HCT116 (cell line): ENCODE data around the gene CDHR5.

Experiments used
- CEBPB ChIP-seq: IDR thresholded peaks from 2 replicates; pipeline ENCODE4 v1.6.1; 2012; ENCODE audit warnings: low read depth
- EZH2 ChIP-seq: fragments of 200-600 bp; sonication (generic); IDR thresholded peaks from 2 replicates; pipeline ENCODE4 v1.6.1; 2017; ENCODE audit warnings: antibody characterized with exemption, mixed run types
- POLR2A ChIP-seq: IDR thresholded peaks from 2 replicates; pipeline ENCODE4 v1.7.0; 2011; ENCODE audit warnings: borderline replicate concordance; ENCODE audit not compliant: insufficient read depth, insufficient read length; ENCODE audit errors: extremely low read depth
- POLR2AphosphoS5 ChIP-seq: IDR thresholded peaks from 2 replicates; pipeline ENCODE4 v1.6.1; 2011; ENCODE audit warnings: mild to moderate bottlenecking, low read depth, low read length, moderate library complexity
- SIN3A ChIP-seq: IDR thresholded peaks from 2 replicates; pipeline ENCODE4 v1.6.1; 2012; ENCODE audit warnings: low read depth
- ZNF274 ChIP-seq: fragments of 200-500 bp; sonication (Bioruptor generic); IDR thresholded peaks from 2 replicates; pipeline ENCODE4 v1.6.1; 2014; ENCODE audit warnings: mild to moderate bottlenecking, low read depth, low read length, inconsistent platforms
- TF ChIP-seq, protein P1 (sequence below), 3 experiments: fragments of 200-600 bp in 1 of 3; sonication (generic) in 1 of 3; IDR thresholded peaks in 2 of 3; conservative IDR thresholded peaks in 1 of 3; 2 replicates each; pipeline ENCODE4 v1.5.1; 2012 to 2017; ENCODE audit warnings: low read depth in 2 of 3, low read length in 2 of 3, antibody characterized with exemption in 1 of 3, borderline replicate concordance in 1 of 3, control low read depth in 1 of 3, mild to moderate bottlenecking in 1 of 3, mixed read lengths in 1 of 3, mixed run types in 1 of 3, moderate library complexity in 1 of 3; ENCODE audit not compliant: insufficient read depth in 1 of 3
- TF ChIP-seq, protein P2 (sequence below): IDR thresholded peaks from 2 replicates; pipeline ENCODE4 v1.6.1; 2012; ENCODE audit warnings: low read depth
- TF ChIP-seq, protein P3 (sequence below): IDR thresholded peaks from 2 replicates; pipeline ENCODE4 v1.6.1; 2012

DNA sequence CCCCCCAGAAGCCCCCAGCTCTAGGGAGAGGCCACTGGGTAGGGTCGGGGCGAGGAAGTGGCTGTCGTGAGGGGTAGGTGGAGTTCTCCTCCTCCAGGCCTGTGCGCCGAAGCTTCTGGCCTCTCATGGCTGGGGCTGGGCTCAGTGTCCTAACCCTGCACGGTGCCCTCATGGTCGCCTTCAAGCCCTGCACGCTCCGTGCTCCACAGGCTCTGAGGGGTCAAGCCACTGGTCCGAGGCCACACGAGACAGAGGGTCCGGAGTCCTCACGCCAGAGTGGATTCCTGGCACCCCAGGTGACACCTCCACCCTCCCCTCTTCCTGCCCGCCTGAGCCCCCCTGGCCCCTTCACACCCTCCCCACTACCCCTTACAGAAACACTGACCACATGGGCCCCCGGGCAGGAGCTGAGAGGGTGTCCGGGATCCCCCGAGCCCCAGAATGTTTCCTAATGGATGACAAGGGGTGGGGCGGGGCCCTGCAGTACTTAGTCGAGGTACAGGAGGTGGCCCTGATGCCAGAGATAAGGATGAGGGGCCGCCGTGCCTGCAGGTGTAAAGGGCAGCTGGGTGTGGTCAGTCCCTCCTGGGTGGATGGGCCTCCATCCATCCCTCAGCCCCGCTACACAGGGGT, 997 bp upstream of the CDHR5 start:
- TF ChIP-seq, protein P1, sequence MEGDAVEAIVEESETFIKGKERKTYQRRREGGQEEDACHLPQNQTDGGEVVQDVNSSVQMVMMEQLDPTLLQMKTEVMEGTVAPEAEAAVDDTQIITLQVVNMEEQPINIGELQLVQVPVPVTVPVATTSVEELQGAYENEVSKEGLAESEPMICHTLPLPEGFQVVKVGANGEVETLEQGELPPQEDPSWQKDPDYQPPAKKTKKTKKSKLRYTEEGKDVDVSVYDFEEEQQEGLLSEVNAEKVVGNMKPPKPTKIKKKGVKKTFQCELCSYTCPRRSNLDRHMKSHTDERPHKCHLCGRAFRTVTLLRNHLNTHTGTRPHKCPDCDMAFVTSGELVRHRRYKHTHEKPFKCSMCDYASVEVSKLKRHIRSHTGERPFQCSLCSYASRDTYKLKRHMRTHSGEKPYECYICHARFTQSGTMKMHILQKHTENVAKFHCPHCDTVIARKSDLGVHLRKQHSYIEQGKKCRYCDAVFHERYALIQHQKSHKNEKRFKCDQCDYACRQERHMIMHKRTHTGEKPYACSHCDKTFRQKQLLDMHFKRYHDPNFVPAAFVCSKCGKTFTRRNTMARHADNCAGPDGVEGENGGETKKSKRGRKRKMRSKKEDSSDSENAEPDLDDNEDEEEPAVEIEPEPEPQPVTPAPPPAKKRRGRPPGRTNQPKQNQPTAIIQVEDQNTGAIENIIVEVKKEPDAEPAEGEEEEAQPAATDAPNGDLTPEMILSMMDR (IDR thresholded peaks at IDR 0.05 in 2 of 3, conservative IDR thresholded peaks at IDR 0.05 in 1 of 3; ENCODE audit: borderline replicate concordance in 1 of 3, insufficient read depth in 1 of 3, low read depth in 2 of 3, low read length in 2 of 3) = no peak
- TF ChIP-seq POLR2AphosphoS5 (no peak), EZH2 (no peak), ZNF274 (no peak), POLR2A (no peak), SIN3A (no peak), CEBPB (no peak)
- TF ChIP-seq, protein P2, sequence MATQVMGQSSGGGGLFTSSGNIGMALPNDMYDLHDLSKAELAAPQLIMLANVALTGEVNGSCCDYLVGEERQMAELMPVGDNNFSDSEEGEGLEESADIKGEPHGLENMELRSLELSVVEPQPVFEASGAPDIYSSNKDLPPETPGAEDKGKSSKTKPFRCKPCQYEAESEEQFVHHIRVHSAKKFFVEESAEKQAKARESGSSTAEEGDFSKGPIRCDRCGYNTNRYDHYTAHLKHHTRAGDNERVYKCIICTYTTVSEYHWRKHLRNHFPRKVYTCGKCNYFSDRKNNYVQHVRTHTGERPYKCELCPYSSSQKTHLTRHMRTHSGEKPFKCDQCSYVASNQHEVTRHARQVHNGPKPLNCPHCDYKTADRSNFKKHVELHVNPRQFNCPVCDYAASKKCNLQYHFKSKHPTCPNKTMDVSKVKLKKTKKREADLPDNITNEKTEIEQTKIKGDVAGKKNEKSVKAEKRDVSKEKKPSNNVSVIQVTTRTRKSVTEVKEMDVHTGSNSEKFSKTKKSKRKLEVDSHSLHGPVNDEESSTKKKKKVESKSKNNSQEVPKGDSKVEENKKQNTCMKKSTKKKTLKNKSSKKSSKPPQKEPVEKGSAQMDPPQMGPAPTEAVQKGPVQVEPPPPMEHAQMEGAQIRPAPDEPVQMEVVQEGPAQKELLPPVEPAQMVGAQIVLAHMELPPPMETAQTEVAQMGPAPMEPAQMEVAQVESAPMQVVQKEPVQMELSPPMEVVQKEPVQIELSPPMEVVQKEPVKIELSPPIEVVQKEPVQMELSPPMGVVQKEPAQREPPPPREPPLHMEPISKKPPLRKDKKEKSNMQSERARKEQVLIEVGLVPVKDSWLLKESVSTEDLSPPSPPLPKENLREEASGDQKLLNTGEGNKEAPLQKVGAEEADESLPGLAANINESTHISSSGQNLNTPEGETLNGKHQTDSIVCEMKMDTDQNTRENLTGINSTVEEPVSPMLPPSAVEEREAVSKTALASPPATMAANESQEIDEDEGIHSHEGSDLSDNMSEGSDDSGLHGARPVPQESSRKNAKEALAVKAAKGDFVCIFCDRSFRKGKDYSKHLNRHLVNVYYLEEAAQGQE = no peak
- TF ChIP-seq, protein P3, sequence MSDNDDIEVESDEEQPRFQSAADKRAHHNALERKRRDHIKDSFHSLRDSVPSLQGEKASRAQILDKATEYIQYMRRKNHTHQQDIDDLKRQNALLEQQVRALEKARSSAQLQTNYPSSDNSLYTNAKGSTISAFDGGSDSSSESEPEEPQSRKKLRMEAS = no peak
